B cell (primary cell): Measurements from ENCODE around the gene CHIC2.

Experiments
- CTCF ChIP-seq: fragments of 200-600 bp; IDR thresholded peaks from one replicate; pipeline ENCODE4 v1.8.0; 2022; ENCODE audit warnings: antibody characterized with exemption, mild to moderate bottlenecking
- EZH2 ChIP-seq: IDR thresholded peaks from 2 replicates; pipeline ENCODE4 v1.6.1; 2012; ENCODE audit warnings: borderline replicate concordance, low read depth, mild to moderate bottlenecking, moderate library complexity, low read length; ENCODE audit not compliant: insufficient read depth, poor library complexity, severe bottlenecking

- no peak for TF ChIP-seq CTCF
- TF ChIP-seq EZH2, result no peak
Observed at GRCh38 chr4:54006755-54007154, 57.6 kb downstream of the CHIC2 start.
